Type B pancreatic cell (in vitro differentiated cells): ENCODE results near the gene KIF7. TPM values are rescaled to one million over a fixed set of nuclear protein-coding genes. Genes with fewer than 3 reads are reported as not detected.

Source experiments
- DNase-seq: peaks from one replicate; pipeline ENCODE4 v3.0.0; 2021; ENCODE audit warnings: mixed read lengths; ENCODE audit not compliant: unreplicated experiment; ENCODE audit errors: extremely low spot score
- H3K27ac Mint-ChIP-seq: 2 replicates; pipeline ENCODE4 v1.8.0; 2021; ENCODE audit warnings: mild to moderate bottlenecking, mixed read lengths
- H3K27me3 Mint-ChIP-seq: 2 replicates; pipeline ENCODE4 v1.8.0; 2021; ENCODE audit warnings: mixed read lengths
- H3K36me3 Mint-ChIP-seq: 2 replicates; pipeline ENCODE4 v1.8.0; 2021; ENCODE audit warnings: mixed read lengths
- H3K4me1 Mint-ChIP-seq: one replicate; pipeline ENCODE4 v1.8.0; 2021; ENCODE audit warnings: mixed read lengths; ENCODE audit not compliant: unreplicated experiment
- H3K4me3 Mint-ChIP-seq: 2 replicates; pipeline ENCODE4 v1.8.0; 2021; ENCODE audit warnings: mild to moderate bottlenecking, mixed read lengths
- H3K9me3 Mint-ChIP-seq: 2 replicates; pipeline ENCODE4 v1.8.0; 2021; ENCODE audit warnings: mixed read lengths
- CTCF ChIP-seq: fragments of 200-600 bp; sonication (generic); conservative IDR thresholded peaks from 2 replicates; pipeline ENCODE4 v1.5.0; 2021; ENCODE audit warnings: antibody characterized with exemption, mild to moderate bottlenecking
- total RNA-seq: library from RNA; stranded (reverse); gene quantifications from 2 replicates; pipeline ENCODE4 v1.2.1, GENCODE V29; 2021; ENCODE audit warnings: low replicate concordance

The KIF7 gene
- total RNA-seq, 1 donor from 2014 or later, result 15.5 TPM

GRCh38 chr15:89578146-89578545, 77.1 kb downstream of the KIF7 start:
- peaks cover 4% of the 10 kb centered on the region for H3K36me3 Mint-ChIP-seq
- H3K4me1 Mint-ChIP-seq, result peaks cover 23% of the 10 kb centered on the region
- TF ChIP-seq CTCF, result no peak
- DNase-seq, result no peak
- H3K9me3 Mint-ChIP-seq, result no peaks in the 10 kb centered on the region
- H3K27me3 Mint-ChIP-seq, result peaks cover 3% of the 10 kb centered on the region
- H3K4me3 Mint-ChIP-seq, result peak overlapping the region; percentile 76
- H3K27ac Mint-ChIP-seq, result no peak overlapping the region

Other genes with a start within 250 kb of the KIF7 start
- gene RHCG, start 158.9 kb downstream of the KIF7 start, total RNA-seq, result 13.4 and 22.4 TPM in 2 replicates
- 8.8 and 23.4 TPM in 2 replicates for gene TICRR, start 80.0 kb downstream of the KIF7 start, total RNA-seq
- 0.55 and 0.58 TPM in 2 replicates for gene PLIN1, start 23.9 kb upstream of the KIF7 start, total RNA-seq
- 8.5 and 8.8 TPM in 2 replicates for gene PEX11A, start 35.3 kb upstream of the KIF7 start, total RNA-seq
- 0.29 and 1.5 TPM in 2 replicates for gene WDR93, start 35.3 kb upstream of the KIF7 start, total RNA-seq
- 2.1 and 2.2 TPM in 2 replicates for gene MESP1, start 95.8 kb upstream of the KIF7 start, total RNA-seq
- gene MESP2, start 120.9 kb upstream of the KIF7 start, total RNA-seq, result not detected in 2 replicates
- gene ANPEP, start 159.4 kb upstream of the KIF7 start, total RNA-seq, result 56.3 and 206 TPM in 2 replicates
- gene AP3S2, start 238.5 kb upstream of the KIF7 start, total RNA-seq, result 22.9 and 32.2 TPM in 2 replicates